ENCODE data around the gene FZR1.

FZR1 gene

DNA sequence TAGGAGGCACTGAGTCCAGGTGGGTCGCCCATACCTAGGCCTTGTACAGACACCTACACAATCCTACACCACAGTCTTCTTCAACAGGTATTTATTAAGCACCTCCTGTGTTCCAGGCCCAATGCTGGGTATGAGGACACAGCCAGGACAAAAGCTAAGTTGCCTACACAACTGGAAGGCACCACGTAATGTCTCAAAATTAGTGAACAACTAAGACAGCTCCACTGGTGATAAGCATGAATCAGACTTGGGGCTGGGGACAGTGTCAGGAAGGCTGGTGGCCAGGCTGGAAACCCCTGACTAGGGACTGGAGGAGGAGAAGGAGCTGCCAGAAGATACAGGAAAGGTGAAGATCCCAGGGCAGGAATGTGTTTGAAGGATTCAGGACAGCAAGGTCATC is 28.2 kb upstream of the FZR1 start:
- no peaks in the 10 kb centered on the region for H3K79me2 ChIP-seq (ENCODE audit: insufficient read depth, low read length)
- TF ChIP-seq EZH2phosphoT487 (conservative IDR thresholded peaks at IDR 0.05; ENCODE audit: low read length) = no peak
- TF ChIP-seq, protein P1, sequence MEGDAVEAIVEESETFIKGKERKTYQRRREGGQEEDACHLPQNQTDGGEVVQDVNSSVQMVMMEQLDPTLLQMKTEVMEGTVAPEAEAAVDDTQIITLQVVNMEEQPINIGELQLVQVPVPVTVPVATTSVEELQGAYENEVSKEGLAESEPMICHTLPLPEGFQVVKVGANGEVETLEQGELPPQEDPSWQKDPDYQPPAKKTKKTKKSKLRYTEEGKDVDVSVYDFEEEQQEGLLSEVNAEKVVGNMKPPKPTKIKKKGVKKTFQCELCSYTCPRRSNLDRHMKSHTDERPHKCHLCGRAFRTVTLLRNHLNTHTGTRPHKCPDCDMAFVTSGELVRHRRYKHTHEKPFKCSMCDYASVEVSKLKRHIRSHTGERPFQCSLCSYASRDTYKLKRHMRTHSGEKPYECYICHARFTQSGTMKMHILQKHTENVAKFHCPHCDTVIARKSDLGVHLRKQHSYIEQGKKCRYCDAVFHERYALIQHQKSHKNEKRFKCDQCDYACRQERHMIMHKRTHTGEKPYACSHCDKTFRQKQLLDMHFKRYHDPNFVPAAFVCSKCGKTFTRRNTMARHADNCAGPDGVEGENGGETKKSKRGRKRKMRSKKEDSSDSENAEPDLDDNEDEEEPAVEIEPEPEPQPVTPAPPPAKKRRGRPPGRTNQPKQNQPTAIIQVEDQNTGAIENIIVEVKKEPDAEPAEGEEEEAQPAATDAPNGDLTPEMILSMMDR (IDR thresholded peaks at IDR 0.05; ENCODE audit: insufficient read depth, low read length, poor library complexity, severe bottlenecking) = no peak
- no peaks in the 10 kb centered on the region for H3K27me3 ChIP-seq (ENCODE audit: low read length)
- H3K9me2 ChIP-seq (replicated peaks; ENCODE audit: insufficient read depth, low read length) = no peaks in the 10 kb centered on the region
- H3K9me3 ChIP-seq (ENCODE audit: insufficient read depth, low read length) = no peaks in the 10 kb centered on the region
- peaks cover 12% of the 10 kb centered on the region for H3F3A ChIP-seq (ENCODE audit: insufficient read depth)
- no peak overlapping the region for H3K27ac ChIP-seq (ENCODE audit: low read depth, low read length)
- H3K4me3 ChIP-seq (ENCODE audit: insufficient read depth, low read length, poor library complexity, severe bottlenecking) = no peak overlapping the region
- no peaks in the 10 kb centered on the region for H3K36me3 ChIP-seq (ENCODE audit: low read length)
- no peak overlapping the region for H2AFZ ChIP-seq (ENCODE audit: low read depth, low read length, severe bottlenecking)
- no peak overlapping the region for H3K4me2 ChIP-seq (ENCODE audit: low read depth, low read length, poor library complexity, severe bottlenecking)
- no peaks in the 10 kb centered on the region for H4K20me1 ChIP-seq (ENCODE audit: low read depth, low read length)
- no peak overlapping the region for H3K9ac ChIP-seq (ENCODE audit: low read length)

DNA sequence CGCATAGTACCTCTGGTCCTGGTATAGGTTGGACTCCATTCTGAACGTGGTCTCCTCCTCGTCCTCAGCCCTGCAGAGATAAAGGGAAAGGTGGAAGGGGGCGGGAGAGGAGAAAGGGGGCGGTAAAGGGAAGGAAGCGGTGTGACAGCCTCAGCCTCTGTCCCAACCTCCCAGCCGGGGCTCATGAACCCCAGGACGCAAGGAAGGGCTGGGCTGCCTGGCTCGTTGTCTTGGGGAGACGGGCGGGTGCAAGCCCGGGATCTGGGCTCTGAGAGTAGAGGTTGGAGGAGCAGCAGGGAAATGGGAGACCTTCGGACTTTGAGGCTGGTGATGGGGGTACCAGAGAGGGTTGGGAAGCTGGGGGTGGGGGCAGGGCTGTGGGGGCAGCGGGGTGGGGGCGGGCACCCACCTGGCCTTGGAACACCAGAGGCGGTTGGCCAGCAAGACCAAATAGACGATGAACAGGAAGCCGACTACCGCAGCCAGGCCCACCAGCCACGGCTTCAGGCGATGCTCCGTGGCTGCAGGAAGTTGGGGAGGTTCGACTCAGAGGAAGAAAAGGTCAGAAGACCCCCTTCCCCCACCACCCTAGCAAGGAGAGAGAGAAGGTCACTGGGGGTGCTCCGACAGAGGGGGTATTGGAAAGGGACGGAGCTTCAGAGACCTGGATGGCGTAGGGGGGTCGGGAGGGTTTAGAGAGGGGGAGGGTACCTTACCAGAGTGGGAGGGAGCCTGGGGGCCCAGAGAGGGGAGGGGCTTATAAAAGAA is 27.5 kb upstream of the FZR1 start:
- Histone ChIP-seq H3K4me2 (ENCODE audit: low read depth, low read length, poor library complexity, severe bottlenecking) (peak overlapping the region; percentile 1), H3K9ac (ENCODE audit: low read length) (no peak overlapping the region), H3K9me3 (ENCODE audit: insufficient read depth, low read length) (no peaks in the 10 kb centered on the region), H3K79me2 (ENCODE audit: insufficient read depth, low read length) (no peaks in the 10 kb centered on the region), H4K20me1 (ENCODE audit: low read depth, low read length) (no peaks in the 10 kb centered on the region), H3K27me3 (ENCODE audit: low read length) (no peaks in the 10 kb centered on the region), H3K9me2 (replicated peaks; ENCODE audit: insufficient read depth, low read length) (no peaks in the 10 kb centered on the region), H3F3A (ENCODE audit: insufficient read depth) (peaks cover 12% of the 10 kb centered on the region), H2AFZ (ENCODE audit: low read depth, low read length, severe bottlenecking) (no peak overlapping the region), H3K4me3 (ENCODE audit: insufficient read depth, low read length, poor library complexity, severe bottlenecking) (no peak overlapping the region), H3K36me3 (ENCODE audit: low read length) (no peaks in the 10 kb centered on the region), H3K27ac (ENCODE audit: low read depth, low read length) (no peak overlapping the region)
- TF ChIP-seq, protein P1 (IDR thresholded peaks at IDR 0.05; ENCODE audit: insufficient read depth, low read length, poor library complexity, severe bottlenecking) = no peak
- TF ChIP-seq EZH2phosphoT487 (conservative IDR thresholded peaks at IDR 0.05; ENCODE audit: low read length) = no peak

DNA sequence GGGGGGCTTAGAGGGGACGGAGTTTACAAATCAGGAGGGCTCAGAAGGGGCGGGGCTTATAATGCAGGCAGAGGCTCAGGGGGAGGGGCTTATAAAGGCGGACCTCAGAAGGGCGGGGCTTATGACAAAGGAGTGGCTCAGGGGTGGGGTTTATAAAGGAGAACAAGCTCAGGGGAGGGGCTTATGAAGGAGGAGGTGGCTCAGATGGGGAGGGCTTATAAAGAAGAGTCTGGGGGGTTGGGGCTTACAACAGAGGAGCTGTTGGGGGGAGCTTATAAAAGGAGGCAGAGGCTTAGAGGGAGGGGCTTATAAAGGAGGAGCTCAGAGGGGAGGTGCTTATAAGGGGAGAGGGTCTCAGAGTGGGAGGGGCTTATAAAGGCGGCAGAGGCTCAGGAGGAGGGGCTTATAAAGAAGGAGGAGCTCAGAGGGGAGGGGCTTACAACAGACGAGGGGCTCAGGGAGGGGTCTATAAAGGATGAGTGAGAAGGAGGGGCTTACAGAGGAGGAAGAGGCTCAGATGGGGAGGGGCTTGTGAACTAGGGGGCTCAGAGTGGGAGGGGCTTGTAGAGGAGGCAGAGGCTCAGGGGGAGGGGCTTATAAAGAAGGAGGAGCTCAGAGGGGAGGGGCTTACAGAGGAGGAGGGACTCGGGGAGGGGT is 26.8 kb upstream of the FZR1 start:
- Histone ChIP-seq H4K20me1 (ENCODE audit: low read depth, low read length) (no peaks in the 10 kb centered on the region), H3K4me3 (ENCODE audit: insufficient read depth, low read length, poor library complexity, severe bottlenecking) (no peak overlapping the region), H3K27me3 (ENCODE audit: low read length) (no peaks in the 10 kb centered on the region), H3K27ac (ENCODE audit: low read depth, low read length) (no peak overlapping the region), H3K9ac (ENCODE audit: low read length) (no peak overlapping the region), H2AFZ (ENCODE audit: low read depth, low read length, severe bottlenecking) (no peak overlapping the region), H3K9me3 (ENCODE audit: insufficient read depth, low read length) (no peaks in the 10 kb centered on the region), H3K9me2 (replicated peaks; ENCODE audit: insufficient read depth, low read length) (no peaks in the 10 kb centered on the region), H3K36me3 (ENCODE audit: low read length) (no peaks in the 10 kb centered on the region), H3F3A (ENCODE audit: insufficient read depth) (peaks cover 12% of the 10 kb centered on the region), H3K79me2 (ENCODE audit: insufficient read depth, low read length) (no peaks in the 10 kb centered on the region), H3K4me2 (ENCODE audit: low read depth, low read length, poor library complexity, severe bottlenecking) (peak overlapping the region; percentile 1)
- no peak for TF ChIP-seq EZH2phosphoT487 (conservative IDR thresholded peaks at IDR 0.05; ENCODE audit: low read length)
- TF ChIP-seq, protein P1 (IDR thresholded peaks at IDR 0.05; ENCODE audit: insufficient read depth, low read length, poor library complexity, severe bottlenecking) = no peak
